Loucy (cell line): Measurements from ENCODE around the gene NEBL.

Experiments used
- H2AFZ ChIP-seq: fragments of 200-600 bp; sonication (generic); 2 replicates; pipeline ENCODE4 v1.6.0; 2016; ENCODE audit warnings: antibody characterized with exemption, mild to moderate bottlenecking, low read length, moderate library complexity
- H3F3A ChIP-seq: fragments of 200-600 bp; 2 replicates; pipeline ENCODE4 v1.6.0; 2016; ENCODE audit warnings: antibody characterized with exemption, low read depth, mild to moderate bottlenecking
- H3K27me3 ChIP-seq: fragments of 200-600 bp; sonication (generic); 2 replicates; pipeline ENCODE4 v1.6.1; 2014; ENCODE audit warnings: low read length, mild to moderate bottlenecking; ENCODE audit not compliant: insufficient read depth, poor library complexity, severe bottlenecking
- H3K36me3 ChIP-seq: fragments of 200-600 bp; sonication (generic); 2 replicates; pipeline ENCODE4 v1.6.1; 2016; ENCODE audit warnings: low read length; ENCODE audit not compliant: insufficient read depth
- H3K4me1 ChIP-seq: fragments of 200-600 bp; sonication (generic); 2 replicates; pipeline ENCODE4 v1.5.1; 2014; ENCODE audit warnings: low read length, mild to moderate bottlenecking; ENCODE audit not compliant: insufficient read depth, poor library complexity, severe bottlenecking
- H3K4me2 ChIP-seq: fragments of 200-600 bp; sonication (generic); 2 replicates; pipeline ENCODE4 v1.6.0; 2014; ENCODE audit warnings: antibody characterized with exemption, low read length, low read depth, mild to moderate bottlenecking; ENCODE audit not compliant: poor library complexity, severe bottlenecking
- H3K4me3 ChIP-seq: fragments of 200-600 bp; sonication (generic); 2 replicates; pipeline ENCODE4 v1.5.1; 2014; ENCODE audit warnings: low read length, mild to moderate bottlenecking, mixed read lengths; ENCODE audit not compliant: poor library complexity, severe bottlenecking
- H3K79me2 ChIP-seq: fragments of 200-600 bp; sonication (generic); 2 replicates; pipeline ENCODE4 v1.6.1; 2014; ENCODE audit warnings: low read length; ENCODE audit not compliant: insufficient read depth
- H3K9ac ChIP-seq: fragments of 200-600 bp; sonication (generic); 2 replicates; pipeline ENCODE4 v1.6.0; 2014; ENCODE audit warnings: mild to moderate bottlenecking, low read depth, low read length, moderate library complexity; ENCODE audit not compliant: poor library complexity, severe bottlenecking
- H3K9me2 ChIP-seq: fragments of 200-600 bp; sonication (generic); replicated peaks from 2 replicates; pipeline ENCODE4 v1.6.1; 2016; ENCODE audit warnings: low read depth, low read length, mixed read lengths
- H3K9me3 ChIP-seq: fragments of 200-600 bp; sonication (generic); 2 replicates; pipeline ENCODE4 v1.6.1; 2014; ENCODE audit warnings: mild to moderate bottlenecking, antibody characterized with exemption, low read length, low read depth; ENCODE audit not compliant: insufficient read depth
- H4K20me1 ChIP-seq: fragments of 200-600 bp; sonication (generic); 2 replicates; pipeline ENCODE4 v1.6.0; 2014; ENCODE audit warnings: antibody characterized with exemption, low read length, mild to moderate bottlenecking; ENCODE audit not compliant: insufficient read depth, poor library complexity, severe bottlenecking
- EZH2phosphoT487 ChIP-seq: fragments of 200-600 bp; IDR thresholded peaks from 2 replicates; pipeline ENCODE4 v1.6.1; 2018; ENCODE audit warnings: antibody characterized with exemption, mild to moderate bottlenecking, moderate library complexity, borderline replicate concordance
- TF ChIP-seq, protein P1 (sequence below): fragments of 200-600 bp; sonication (generic); conservative IDR thresholded peaks from 2 replicates; pipeline ENCODE4 v1.5.1; 2014; ENCODE audit warnings: mild to moderate bottlenecking, antibody characterized with exemption, low read length

NEBL gene

DNA sequence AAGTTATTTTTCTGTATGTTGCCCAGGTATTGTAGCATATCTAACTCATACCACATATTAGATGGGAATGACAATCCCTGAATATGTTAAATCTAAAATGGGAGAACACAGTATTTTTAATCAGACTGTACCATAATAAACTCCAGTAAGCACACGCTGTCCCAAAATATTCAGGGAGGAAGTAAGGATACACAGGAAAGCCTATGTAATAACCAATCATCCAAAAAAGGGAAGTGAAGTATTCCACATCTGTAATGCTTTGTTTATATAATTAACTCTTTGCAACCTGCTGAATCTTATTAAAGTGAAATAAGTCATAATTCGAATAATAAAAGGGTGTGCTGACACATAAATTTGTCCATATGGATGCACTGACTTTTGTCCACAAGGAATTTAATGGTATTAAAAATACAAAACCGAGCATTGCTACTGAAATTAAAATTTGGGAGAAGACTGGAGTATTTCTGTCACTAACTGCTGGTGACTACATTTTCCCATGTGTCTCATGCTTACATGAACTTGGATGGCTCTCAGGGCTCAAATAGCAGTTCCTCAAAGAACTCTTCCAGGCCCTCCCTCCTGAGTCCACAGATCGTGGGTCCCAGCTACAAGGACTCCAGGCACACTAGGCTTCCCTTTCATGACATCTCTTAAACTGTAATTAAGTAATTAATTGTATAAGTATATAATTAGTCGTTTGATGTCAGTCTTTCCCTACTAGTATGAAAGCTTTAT lies 120.6 kb downstream of the NEBL start:
- H3K4me3 ChIP-seq: no peak overlapping the region
- no peaks in the 10 kb centered on the region for H3F3A ChIP-seq
- H3K4me1 ChIP-seq: no peaks in the 10 kb centered on the region
- no peaks in the 10 kb centered on the region for H3K9me3 ChIP-seq
- no peaks in the 10 kb centered on the region for H3K9me2 ChIP-seq
- H3K9ac ChIP-seq: no peak overlapping the region
- TF ChIP-seq, protein P1, sequence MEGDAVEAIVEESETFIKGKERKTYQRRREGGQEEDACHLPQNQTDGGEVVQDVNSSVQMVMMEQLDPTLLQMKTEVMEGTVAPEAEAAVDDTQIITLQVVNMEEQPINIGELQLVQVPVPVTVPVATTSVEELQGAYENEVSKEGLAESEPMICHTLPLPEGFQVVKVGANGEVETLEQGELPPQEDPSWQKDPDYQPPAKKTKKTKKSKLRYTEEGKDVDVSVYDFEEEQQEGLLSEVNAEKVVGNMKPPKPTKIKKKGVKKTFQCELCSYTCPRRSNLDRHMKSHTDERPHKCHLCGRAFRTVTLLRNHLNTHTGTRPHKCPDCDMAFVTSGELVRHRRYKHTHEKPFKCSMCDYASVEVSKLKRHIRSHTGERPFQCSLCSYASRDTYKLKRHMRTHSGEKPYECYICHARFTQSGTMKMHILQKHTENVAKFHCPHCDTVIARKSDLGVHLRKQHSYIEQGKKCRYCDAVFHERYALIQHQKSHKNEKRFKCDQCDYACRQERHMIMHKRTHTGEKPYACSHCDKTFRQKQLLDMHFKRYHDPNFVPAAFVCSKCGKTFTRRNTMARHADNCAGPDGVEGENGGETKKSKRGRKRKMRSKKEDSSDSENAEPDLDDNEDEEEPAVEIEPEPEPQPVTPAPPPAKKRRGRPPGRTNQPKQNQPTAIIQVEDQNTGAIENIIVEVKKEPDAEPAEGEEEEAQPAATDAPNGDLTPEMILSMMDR: no peak
- no peak for TF ChIP-seq EZH2phosphoT487
- no peak overlapping the region for H2AFZ ChIP-seq
- no peaks in the 10 kb centered on the region for H4K20me1 ChIP-seq
- H3K27me3 ChIP-seq: no peaks in the 10 kb centered on the region
- H3K36me3 ChIP-seq: no peaks in the 10 kb centered on the region
- H3K4me2 ChIP-seq: no peak overlapping the region
- no peaks in the 10 kb centered on the region for H3K79me2 ChIP-seq

DNA sequence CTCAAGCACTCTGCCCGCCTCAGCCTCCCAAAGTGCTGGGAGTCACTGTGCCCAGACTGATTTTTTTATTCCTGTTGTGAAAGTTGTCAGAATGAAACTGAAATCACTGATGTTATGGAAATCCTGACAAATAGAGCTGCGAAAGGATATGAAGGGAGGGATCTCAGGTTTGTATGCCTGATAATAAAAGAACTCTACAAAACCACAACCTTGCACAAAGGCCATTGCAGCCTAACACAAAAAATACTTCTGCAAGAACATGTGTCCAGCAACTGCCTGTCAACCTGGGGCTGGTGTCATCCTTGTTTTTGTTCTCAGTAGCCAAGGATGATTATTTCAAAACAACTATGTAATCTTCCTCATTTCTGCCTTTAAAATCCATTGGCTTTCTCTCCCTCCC lies 126.1 kb downstream of the NEBL start:
- no peaks in the 10 kb centered on the region for H3K4me1 ChIP-seq
- H3K4me2 ChIP-seq: no peak overlapping the region
- H3K9ac ChIP-seq: no peak overlapping the region
- no peaks in the 10 kb centered on the region for H3K27me3 ChIP-seq
- no peaks in the 10 kb centered on the region for H3K9me3 ChIP-seq
- TF ChIP-seq, protein P1: no peak
- no peak for TF ChIP-seq EZH2phosphoT487
- H3K79me2 ChIP-seq: no peaks in the 10 kb centered on the region
- no peak overlapping the region for H3K4me3 ChIP-seq
- no peaks in the 10 kb centered on the region for H3K36me3 ChIP-seq
- H3K9me2 ChIP-seq: no peaks in the 10 kb centered on the region
- no peak overlapping the region for H2AFZ ChIP-seq
- no peaks in the 10 kb centered on the region for H4K20me1 ChIP-seq
- no peaks in the 10 kb centered on the region for H3F3A ChIP-seq

DNA sequence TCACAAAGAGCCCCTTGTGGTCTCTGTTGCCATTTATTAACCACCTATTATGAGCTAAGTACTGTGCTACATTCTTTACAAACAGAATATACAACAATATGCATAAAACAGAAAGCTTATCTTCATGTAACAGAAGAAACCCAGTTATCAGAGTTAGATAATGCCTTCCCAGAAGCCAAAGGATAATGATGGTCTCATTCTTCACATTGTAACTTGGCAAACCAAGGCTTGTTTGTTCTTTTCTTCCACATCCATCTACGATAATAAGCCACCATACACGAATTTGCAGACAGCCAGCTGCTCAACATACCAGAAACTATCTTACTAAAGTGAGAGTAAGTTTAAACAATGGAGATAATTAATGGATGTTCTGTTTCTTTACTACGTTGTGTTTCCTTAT lies 127.6 kb downstream of the NEBL start:
- Histone ChIP-seq H3K9me3 (no peaks in the 10 kb centered on the region), H3K4me2 (no peak overlapping the region), H3F3A (no peaks in the 10 kb centered on the region), H3K79me2 (no peaks in the 10 kb centered on the region), H3K4me3 (no peak overlapping the region), H3K27me3 (no peaks in the 10 kb centered on the region), H2AFZ (no peak overlapping the region), H3K9me2 (no peaks in the 10 kb centered on the region), H3K4me1 (no peaks in the 10 kb centered on the region), H4K20me1 (no peaks in the 10 kb centered on the region), H3K9ac (no peak overlapping the region), H3K36me3 (no peaks in the 10 kb centered on the region)
- TF ChIP-seq, protein P1: no peak
- no peak for TF ChIP-seq EZH2phosphoT487
